HepG2 (cell line): ENCODE measurements around the gene ZNF213. TPM values are rescaled to one million over a fixed set of nuclear protein-coding genes. Genes with fewer than 3 reads are reported as not detected.

ENCODE experiments used
- FLYWCH1 ChIP-seq: sonication (generic); formaldehyde crosslinking; IDR thresholded peaks from 2 replicates; pipeline ENCODE4 v1.8.1; 2023; ENCODE audit warnings: mild to moderate bottlenecking, missing genetic modification reagents
- HIVEP1 ChIP-seq: sonication (generic); formaldehyde crosslinking; IDR thresholded peaks from 2 replicates; pipeline ENCODE4 v1.4.0; 2020; ENCODE audit warnings: mild to moderate bottlenecking, missing genetic modification reagents
- MED1 ChIP-seq: sonication (generic); formaldehyde crosslinking; IDR thresholded peaks from 2 replicates; pipeline ENCODE4 v1.4.0; 2020; ENCODE audit warnings: missing genetic modification reagents
- MTERF4 ChIP-seq: sonication (generic); formaldehyde crosslinking; IDR thresholded peaks from 2 replicates; pipeline ENCODE4 v1.8.0; 2023; ENCODE audit warnings: mild to moderate bottlenecking, missing genetic modification reagents
- RARA ChIP-seq: IDR thresholded peaks from 2 replicates; pipeline ENCODE4 v1.6.1; 2016; ENCODE audit warnings: missing genetic modification reagents, missing compliant biosample characterization
- SATB2 ChIP-seq: sonication (generic); formaldehyde crosslinking; IDR thresholded peaks from 2 replicates; pipeline ENCODE4 v1.5.0; 2020; ENCODE audit warnings: missing genetic modification reagents
- SMARCE1 ChIP-seq: fragments of 450-650 bp; IDR thresholded peaks from 2 replicates; pipeline ENCODE4 v1.6.1; 2017; ENCODE audit warnings: borderline replicate concordance
- U2AF1 ChIP-seq: fragments of 200-400 bp; formaldehyde crosslinking; optimal IDR thresholded peaks from 2 replicates; pipeline ENCODE3; 2017; ENCODE audit warnings: mild to moderate bottlenecking, low read depth, low read length
- ZBTB1 ChIP-seq: sonication (generic); formaldehyde crosslinking; IDR thresholded peaks from 2 replicates; pipeline ENCODE4 v1.4.0; 2020; ENCODE audit warnings: missing genetic modification reagents, borderline replicate concordance
- ZBTB34 ChIP-seq: sonication (generic); formaldehyde crosslinking; IDR thresholded peaks from 2 replicates; pipeline ENCODE4 v1.8.0; 2022; ENCODE audit warnings: mild to moderate bottlenecking, missing genetic modification reagents
- ZNF142 ChIP-seq: sonication (generic); formaldehyde crosslinking; IDR thresholded peaks from 2 replicates; pipeline ENCODE4 v1.4.0; 2020; ENCODE audit warnings: missing genetic modification reagents
- ZNF275 ChIP-seq: sonication (generic); formaldehyde crosslinking; IDR thresholded peaks from 2 replicates; pipeline ENCODE4 v1.8.0; 2022; ENCODE audit warnings: missing genetic modification reagents, mild to moderate bottlenecking, inconsistent platforms, borderline replicate concordance
- ZNF282 ChIP-seq: fragments of 450-650 bp; IDR thresholded peaks from 2 replicates; pipeline ENCODE4 v1.6.1; 2018; ENCODE audit not compliant: partially characterized antibody
- ZNF292 ChIP-seq: sonication (generic); formaldehyde crosslinking; IDR thresholded peaks from 2 replicates; pipeline ENCODE4 v1.8.1; 2022; ENCODE audit warnings: mild to moderate bottlenecking, low read depth, missing genetic modification reagents, borderline replicate concordance
- ZSCAN31 ChIP-seq: sonication (generic); formaldehyde crosslinking; IDR thresholded peaks from 2 replicates; pipeline ENCODE4 v1.5.0; 2020; ENCODE audit warnings: low read depth, mild to moderate bottlenecking, missing genetic modification reagents
- ZXDC ChIP-seq: sonication (generic); formaldehyde crosslinking; IDR thresholded peaks from 2 replicates; pipeline ENCODE4 v1.5.0; 2020; ENCODE audit warnings: mild to moderate bottlenecking, missing genetic modification reagents
- polyA plus RNA-seq, 8 experiments: library from polyadenylated mRNA; depleted of rRNA in 3 of 8; stranded (reverse) in 7 of 8; unstranded in 1 of 8; fragments of >200 nt; fragmentation: Illumina TruSeq in 4 of 8; extraction: Trizol in 4 of 8; gene quantifications; 2 replicates each; pipeline versions ENCODE4 v1.2.1 to v1.2.3, GENCODE V29; 2011 to 2016; ENCODE audit warnings: low read depth in 4 of 8, missing spikeins in 1 of 8, mixed read lengths in 1 of 8; ENCODE audit not compliant: insufficient read depth in 1 of 8
- total RNA-seq, 5 experiments: library from RNA; depleted of rRNA; stranded (reverse); fragments of >200 nt; fragmentation: Illumina TruSeq; extraction: Trizol; gene quantifications; 2 replicates each; pipeline ENCODE4 v1.2.3, GENCODE V29; 2016; ENCODE audit warnings: low read depth in 1 of 5

ZNF213 gene
- total and polyA plus RNA-seq, 2 of the 13 experiments (the other 11 are each of a cell fraction or from before 2014, with no cell fraction given) = 0.59 to 0.97 TPM

GRCh38 chr16:3182608-3183444, 48.0 kb downstream of the ZNF213 start (continued):
- TF ChIP-seq ZXDC (CRISPR knock-in tag) (no peak), HIVEP1 (CRISPR knock-in tag) (0 out of 2 replicates have a peak, but pooled peaks have one; percentile 18), ZNF275 (CRISPR knock-in tag) (0 out of 2 replicates have a peak, but pooled peaks have one; percentile 53), ZNF282 (no peak), FLYWCH1 (CRISPR knock-in tag) (no peak), SATB2 (CRISPR knock-in tag) (no peak), ZBTB34 (CRISPR knock-in tag) (no peak), U2AF1 (peak; percentile 25), MTERF4 (CRISPR knock-in tag) (peak; percentile 30; the same call in 1 of the 2 replicates), RARA (CRISPR knock-in tag) (no peak), MED1 (peak; percentile 51), ZNF142 (CRISPR knock-in tag) (peak; percentile 13; the same call in 1 of the 2 replicates), SMARCE1 (no peak), ZNF292 (CRISPR knock-in tag) (no peak), ZSCAN31 (CRISPR knock-in tag) (peak; percentile 37; the same call in 1 of the 2 replicates), ZBTB1 (CRISPR knock-in tag) (no peak)
